Mucosa of descending colon (tissue), 3 donors: ENCODE results near the gene RBFOX2. TPM values are rescaled to one million over a fixed set of nuclear protein-coding genes. Genes with fewer than 3 reads are reported as not detected.
A peak's percentile ranks its signal among the peaks of the same experiment; 100 is the strongest.

Experiments used
- ATAC-seq: fragments of 200-7000 bp; cut with Tn5 transposase; one replicate; pipeline ENCODE4 v1.9.1; 2020; ENCODE audit warnings: mild to moderate bottlenecking, moderate library complexity
- DNase-seq, 3 donors: peaks; one replicate each; pipeline ENCODE4 v3.0.0-alpha.2; 2020
- H3K36me3 ChIP-seq: fragments of 200-600 bp; one replicate; pipeline ENCODE4 v1.8.0; 2021; ENCODE audit warnings: low read depth, mild to moderate bottlenecking
- H3K4me1 ChIP-seq: fragments of 200-600 bp; one replicate; pipeline ENCODE4 v1.8.0; 2021; ENCODE audit warnings: low read depth, mild to moderate bottlenecking
- H3K4me3 ChIP-seq: fragments of 200-600 bp; one replicate; pipeline ENCODE4 v1.8.0; 2021; ENCODE audit warnings: mild to moderate bottlenecking
- H3K9me3 ChIP-seq: fragments of 200-600 bp; one replicate; pipeline ENCODE4 v1.8.0; 2021; ENCODE audit warnings: mild to moderate bottlenecking
- CTCF ChIP-seq: fragments of 200-600 bp; IDR thresholded peaks from one replicate; pipeline ENCODE4 v1.8.0; 2022; ENCODE audit warnings: antibody characterized with exemption, mild to moderate bottlenecking
- intact Hi-C, 2 donors: fragments of 100-400 bp; cut with DNase I in 1 of 2; cut with micrococcal nuclease in 1 of 2; formaldehyde crosslinking; loops; one replicate each; pipeline versions ENCODE4 v1.11.0 to v1.11.1; 2022; cut with DNase I, micrococcal nuclease
- total RNA-seq, 3 donors: library from RNA; stranded (reverse); fragmentation: NEBNext Ultra II Directional in 2 of 3; extraction: Animal tissue kit (Norgen Biotek cat#: 25700) in 2 of 3; gene quantifications; one replicate each; pipeline versions ENCODE4 v1.2.1 to v1.2.4, GENCODE V29; 2021 to 2023
- donor health status: DM: no; HTN: no; CAD: no; lungs with moderate emphysema.
- donor health status: DM: no; HTN: no; CAD: no.
- donor health status: DM: no; HTN: yes; CAD: no.

The RBFOX2 gene
- total RNA-seq, 3 donors from 2014 or later, result 46.0 to 141 (median 46.2) TPM

- DNase-seq, result peak in 1 of 3 donors; percentile 50
Observed at GRCh38 chr22:35842954-35843353, 185.7 kb downstream of the RBFOX2 start.

GRCh38 chr22:35842519-35842913 lies 186.1 kb downstream of the RBFOX2 start:
- no peaks in the 10 kb centered on the region for H3K9me3 ChIP-seq
- no peak for TF ChIP-seq CTCF
- ATAC-seq, result no peak
- H3K4me3 ChIP-seq, result no peak overlapping the region
- no peak for DNase-seq
- peaks cover 19% of the 10 kb centered on the region for H3K4me1 ChIP-seq
- intact Hi-C loops, result no loop called here
- H3K36me3 ChIP-seq, result no peaks in the 10 kb centered on the region

More at GRCh38 chr22:35842954-35843353, 185.7 kb downstream of the RBFOX2 start:
- Histone ChIP-seq H3K4me3 (no peak overlapping the region), H3K36me3 (no peaks in the 10 kb centered on the region), H3K9me3 (no peaks in the 10 kb centered on the region), H3K4me1 (peaks cover 23% of the 10 kb centered on the region)
- ATAC-seq, result peak; percentile 18
- peak; percentile 11 for TF ChIP-seq CTCF
- intact Hi-C loops, result no loop called here

GRCh38 chr22:35841907-35842518 lies 186.6 kb downstream of the RBFOX2 start:
- Histone ChIP-seq H3K4me1 (peaks cover 14% of the 10 kb centered on the region), H3K4me3 (no peak overlapping the region), H3K9me3 (no peaks in the 10 kb centered on the region), H3K36me3 (no peaks in the 10 kb centered on the region)
- TF ChIP-seq CTCF, result no peak
- intact Hi-C loops, result no loop called here
- no peak for DNase-seq
- ATAC-seq, result no peak

GRCh38 chr22:35840302-35840739 lies 188.3 kb downstream of the RBFOX2 start:
- intact Hi-C loops, result no loop called here

GRCh38 chr22:35839841-35840301 lies 188.8 kb downstream of the RBFOX2 start:
- H3K4me3 ChIP-seq, result peak overlapping the region; percentile 18
- DNase-seq (no peak), ATAC-seq (peak; percentile 41)
- intact Hi-C loops, result no loop called here
- H3K36me3 ChIP-seq, result no peaks in the 10 kb centered on the region
- no peaks in the 10 kb centered on the region for H3K9me3 ChIP-seq
- no peak for TF ChIP-seq CTCF
- peaks cover 17% of the 10 kb centered on the region for H3K4me1 ChIP-seq

More at GRCh38 chr22:35840302-35840739, 188.3 kb downstream of the RBFOX2 start:
- peak; percentile 90 for ATAC-seq
- H3K4me3 ChIP-seq, result peak overlapping the region; percentile 18
- H3K36me3 ChIP-seq, result no peaks in the 10 kb centered on the region
- no peak for TF ChIP-seq CTCF
- DNase-seq, result peak; percentile 86 to 87 (median 87)
- H3K9me3 ChIP-seq, result no peaks in the 10 kb centered on the region
- peaks cover 12% of the 10 kb centered on the region for H3K4me1 ChIP-seq
